ENCODE measurements around the gene RDH13. TPM values are rescaled to one million over a fixed set of nuclear protein-coding genes. Genes with fewer than 3 reads are reported as not detected.

Gene RDH13
- total RNA-seq, 1 donor from 2014 or later = 85.7 TPM

- no peak for TF ChIP-seq CTCF (IDR thresholded peaks at IDR 0.05; ENCODE audit: unreplicated experiment)
- Mint-ChIP-seq H3K36me3 (peaks cover 39% of the 10 kb centered on the region), H3K9me3 (no peaks in the 10 kb centered on the region), H3K4me3 (no peak overlapping the region), H3K4me1 (no peaks in the 10 kb centered on the region), H3K27me3 (ENCODE audit: low read depth) (no peaks in the 10 kb centered on the region), H3K27ac (no peak overlapping the region)
- no peak for DNase-seq (ENCODE audit: low spot score in 2 of 2, unreplicated experiment in 2 of 2)
These were observed 15.0 kb downstream of the RDH13 start for GRCh38 chr19:55047951-55048350.

GRCh38 chr19:55046975-55047622 lies 15.8 kb downstream of the RDH13 start:
- Mint-ChIP-seq H3K9me3 (no peaks in the 10 kb centered on the region), H3K4me1 (peaks cover under 1% of the 10 kb centered on the region), H3K36me3 (peaks cover 38% of the 10 kb centered on the region), H3K27ac (no peak overlapping the region), H3K27me3 (ENCODE audit: low read depth) (no peaks in the 10 kb centered on the region), H3K4me3 (no peak overlapping the region)
- DNase-seq (ENCODE audit: low spot score in 2 of 2, unreplicated experiment in 2 of 2) = no peak
- no peak for TF ChIP-seq CTCF (IDR thresholded peaks at IDR 0.05; ENCODE audit: unreplicated experiment)

- no peak for DNase-seq (ENCODE audit: low spot score in 2 of 2, unreplicated experiment in 2 of 2)
- no peaks in the 10 kb centered on the region for H3K27me3 Mint-ChIP-seq (ENCODE audit: low read depth)
- no peak for TF ChIP-seq CTCF (IDR thresholded peaks at IDR 0.05; ENCODE audit: unreplicated experiment)
- peaks cover 31% of the 10 kb centered on the region for H3K36me3 Mint-ChIP-seq
- H3K4me1 Mint-ChIP-seq = peaks cover 2% of the 10 kb centered on the region
- H3K27ac Mint-ChIP-seq = no peak overlapping the region
- no peaks in the 10 kb centered on the region for H3K9me3 Mint-ChIP-seq
- no peak overlapping the region for H3K4me3 Mint-ChIP-seq
These were observed 17.9 kb downstream of the RDH13 start for GRCh38 chr19:55044771-55045716.

GRCh38 chr19:55044286-55044685 lies 18.7 kb downstream of the RDH13 start:
- H3K27ac Mint-ChIP-seq = no peak overlapping the region
- H3K4me3 Mint-ChIP-seq = no peak overlapping the region
- TF ChIP-seq CTCF (IDR thresholded peaks at IDR 0.05; ENCODE audit: unreplicated experiment) = no peak
- H3K4me1 Mint-ChIP-seq = peaks cover 2% of the 10 kb centered on the region
- DNase-seq (ENCODE audit: low spot score in 2 of 2, unreplicated experiment in 2 of 2) = no peak
- no peaks in the 10 kb centered on the region for H3K9me3 Mint-ChIP-seq
- H3K36me3 Mint-ChIP-seq = peaks cover 34% of the 10 kb centered on the region
- no peaks in the 10 kb centered on the region for H3K27me3 Mint-ChIP-seq (ENCODE audit: low read depth)

GRCh38 chr19:55042688-55043087 lies 20.3 kb downstream of the RDH13 start:
- Mint-ChIP-seq H3K27me3 (ENCODE audit: low read depth) (no peaks in the 10 kb centered on the region), H3K27ac (peak overlapping the region; percentile 75), H3K4me1 (peaks cover 2% of the 10 kb centered on the region), H3K4me3 (no peak overlapping the region), H3K9me3 (no peaks in the 10 kb centered on the region), H3K36me3 (peaks cover 22% of the 10 kb centered on the region)
- TF ChIP-seq CTCF (IDR thresholded peaks at IDR 0.05; ENCODE audit: unreplicated experiment) = no peak
- DNase-seq (ENCODE audit: low spot score in 2 of 2, unreplicated experiment in 2 of 2) = no peak

Data from mesothelial cell of epicardium (in vitro differentiated cells).